HepG2 (cell line): ENCODE measurements around the gene STK32B. TPM values are rescaled to one million over a fixed set of nuclear protein-coding genes. Genes with fewer than 3 reads are reported as not detected.

ENCODE experiments used
- ATAC-seq: fragments of 200-7000 bp; cut with Tn5 transposase; 3 replicates; pipeline ENCODE4 v1.9.1; 2020; ENCODE audit warnings: mild to moderate bottlenecking, moderate library complexity
- BruUV-seq: library from RNA; stranded (reverse); fragments of 400-500 nt; replicated peaks from 2 replicates; lab custom pipeline; 2021; lab: Mats Ljungman, UMichigan
- CTCF ChIA-PET: fragments of 300-600 bp; formaldehyde crosslinking; extraction: SDS; loops from one replicate; lab custom pipeline; 2021; ENCODE audit warnings: low total read pairs, inconsistent platforms, low intra/inter-chr PET ratio; lab: Yijun Ruan, JAX
- POLR2A ChIA-PET: fragments of 350-600 bp; sonication (Branson Sonifier 250); formaldehyde crosslinking; loops from one replicate; lab custom pipeline; 2020; ENCODE audit warnings: antibody characterized with exemption, inconsistent platforms; lab: Yijun Ruan, JAX
- DNase-seq: peaks from one replicate; pipeline ENCODE4 v3.0.0-alpha.2; 2015; ENCODE audit warnings: low spot score
- FAIRE-seq: peaks from 3 replicates; lab custom pipeline; 2011; peaks lifted over from hg19 to GRCh38; lab: Jason Lieb, UNC
- H2AFZ ChIP-seq: one replicate; pipeline ENCODE4 v1.6.1; 2011; ENCODE audit warnings: low read length, inconsistent platforms
- H3K27ac ChIP-seq: fragments of 300-600 bp; 3 replicates; pipeline ENCODE4 v1.8.0; 2011; ENCODE audit warnings: mixed run types, mild to moderate bottlenecking, mixed read lengths, low read length, inconsistent platforms; ENCODE audit not compliant: insufficient read depth; ENCODE audit errors: extremely low read length
- H3K27me3 ChIP-seq, 2 experiments: fragments of 200-600 bp in 1 of 2; 2 replicates in 1 of 2; 3 replicates in 1 of 2; pipeline versions ENCODE4 v1.6.0 to v1.8.0; 2011; ENCODE audit warnings: low read length in 2 of 2, mild to moderate bottlenecking in 2 of 2, moderate library complexity in 2 of 2, inconsistent platforms in 1 of 2; ENCODE audit not compliant: insufficient read depth in 2 of 2, control insufficient read depth in 1 of 2
- H3K36me3 ChIP-seq, 2 experiments: fragments of 200-600 bp in 1 of 2; replicated peaks in 1 of 2; 2 replicates in 1 of 2; 3 replicates in 1 of 2; pipeline versions ENCODE4 v1.5.1 to v1.8.0; 2011; ENCODE audit warnings: low read length in 2 of 2, inconsistent platforms in 1 of 2; ENCODE audit not compliant: insufficient read depth in 2 of 2, control insufficient read depth in 1 of 2
- H3K4me1 ChIP-seq: 2 replicates; pipeline ENCODE4 v1.5.1; 2012; ENCODE audit warnings: low read length, inconsistent platforms; ENCODE audit not compliant: insufficient read depth
- H3K4me2 ChIP-seq: 2 replicates; pipeline ENCODE4 v1.6.0; 2011; ENCODE audit warnings: low read depth, low read length, inconsistent platforms
- H3K4me3 ChIP-seq, 3 experiments: fragments of 200-600 bp in 1 of 3; sonication (generic), shearing (Covaris generic) in 1 of 3; replicated peaks in 1 of 3; 2 replicates each; pipeline ENCODE4 v1.5.1; 2011 to 2016; ENCODE audit warnings: low read length in 3 of 3, inconsistent platforms in 2 of 3, low read depth in 2 of 3, mild to moderate bottlenecking in 2 of 3, control low read depth in 1 of 3, mixed read lengths in 1 of 3; ENCODE audit not compliant: insufficient read depth in 1 of 3
- H3K79me2 ChIP-seq: one replicate; pipeline ENCODE4 v1.6.1; 2011; ENCODE audit warnings: low read length, inconsistent platforms; ENCODE audit not compliant: insufficient read depth
- H3K9ac ChIP-seq: 2 replicates; pipeline ENCODE4 v1.6.0; 2011; ENCODE audit warnings: mild to moderate bottlenecking, low read depth, low read length, inconsistent platforms; ENCODE audit not compliant: insufficient read depth
- H3K9me3 ChIP-seq: 2 replicates; pipeline ENCODE4 v1.5.1; 2012; ENCODE audit warnings: mild to moderate bottlenecking, low read length
- H4K20me1 ChIP-seq: 2 replicates; pipeline ENCODE4 v1.6.0; 2011; ENCODE audit warnings: inconsistent platforms, mild to moderate bottlenecking, low read length, moderate library complexity; ENCODE audit not compliant: insufficient read depth
- ADNP ChIP-seq: sonication (generic); formaldehyde crosslinking; IDR thresholded peaks from 2 replicates; pipeline ENCODE4 v1.4.0; 2020; ENCODE audit warnings: missing genetic modification reagents
- HDAC6 ChIP-seq: fragments of 200-600 bp; sonication (generic); IDR thresholded peaks from 2 replicates; pipeline ENCODE4 v1.7.0; 2017; ENCODE audit warnings: mild to moderate bottlenecking, antibody characterized with exemption, low read length, low read depth
- KMT2A ChIP-seq: sonication (generic); formaldehyde crosslinking; IDR thresholded peaks from 2 replicates; pipeline ENCODE4 v1.4.0; 2020; ENCODE audit warnings: missing genetic modification reagents
- TSC22D2 ChIP-seq: sonication (generic); formaldehyde crosslinking; IDR thresholded peaks from 2 replicates; pipeline ENCODE4 v1.5.1; 2020; ENCODE audit warnings: missing genetic modification reagents, mild to moderate bottlenecking, borderline replicate concordance
- YEATS4 ChIP-seq: sonication (generic); formaldehyde crosslinking; IDR thresholded peaks from 2 replicates; pipeline ENCODE4 v1.4.0; 2020; ENCODE audit warnings: missing genetic modification reagents, borderline replicate concordance
- ZFX ChIP-seq: sonication (generic); formaldehyde crosslinking; IDR thresholded peaks from 2 replicates; pipeline ENCODE4 v1.4.0; 2020; ENCODE audit warnings: mild to moderate bottlenecking, low read depth, missing genetic modification reagents, moderate library complexity
- ZMYM2 ChIP-seq: sonication (generic); formaldehyde crosslinking; IDR thresholded peaks from 2 replicates; pipeline ENCODE4 v1.8.0; 2022; ENCODE audit warnings: mild to moderate bottlenecking, missing genetic modification reagents
- ZNF18 ChIP-seq: sonication (generic); formaldehyde crosslinking; IDR thresholded peaks from 2 replicates; pipeline ENCODE4 v1.8.0; 2022; ENCODE audit warnings: mild to moderate bottlenecking, missing genetic modification reagents; ENCODE audit not compliant: insufficient replicate concordance
- ZNF20 ChIP-seq: sonication (generic); formaldehyde crosslinking; IDR thresholded peaks from 2 replicates; pipeline ENCODE4 v1.4.0; 2020; ENCODE audit warnings: mild to moderate bottlenecking, moderate library complexity, missing genetic modification reagents
- ZNF230 ChIP-seq: sonication (generic); formaldehyde crosslinking; IDR thresholded peaks from 2 replicates; pipeline ENCODE4 v1.4.0; 2020; ENCODE audit warnings: mild to moderate bottlenecking, missing genetic modification reagents
- ZNF251 ChIP-seq: sonication (generic); formaldehyde crosslinking; IDR thresholded peaks from 2 replicates; pipeline ENCODE4 v1.9.0; 2021; ENCODE audit warnings: mild to moderate bottlenecking, missing genetic modification reagents
- ZNF263 ChIP-seq: sonication (generic); formaldehyde crosslinking; IDR thresholded peaks from 2 replicates; pipeline ENCODE4 v1.4.0; 2020; ENCODE audit warnings: missing genetic modification reagents
- ZNF367 ChIP-seq: sonication (generic); formaldehyde crosslinking; IDR thresholded peaks from 2 replicates; pipeline ENCODE4 v1.4.0; 2020; ENCODE audit warnings: missing genetic modification reagents, borderline replicate concordance
- ZNF530 ChIP-seq: sonication (generic); formaldehyde crosslinking; IDR thresholded peaks from 2 replicates; pipeline ENCODE4 v1.5.0; 2020; ENCODE audit warnings: low read depth, mild to moderate bottlenecking, missing genetic modification reagents
- ZNF619 ChIP-seq: sonication (generic); formaldehyde crosslinking; IDR thresholded peaks from 2 replicates; pipeline ENCODE4 v1.4.0; 2020; ENCODE audit warnings: mild to moderate bottlenecking, missing genetic modification reagents
- ZSCAN30 ChIP-seq: sonication (generic); formaldehyde crosslinking; IDR thresholded peaks from 2 replicates; pipeline ENCODE4 v1.5.0; 2020; ENCODE audit warnings: mild to moderate bottlenecking, missing genetic modification reagents
- WGBS: methylation state at CpG from one replicate; pipeline ENCODE4 v1.1.6; 2017; ENCODE audit warnings: low lambda C conversion rate; 5-methylcytosine and 5-hydroxymethylcytosine counted together
- in situ Hi-C: cut with HindIII; loops from 2 replicates; pipeline ENCODE4 v1.10.0; 2017; ENCODE audit warnings: low pct_unique_long_range_greater_than_20kb; ENCODE audit not compliant: extremely low pct_ligation_motif_present
- intact Hi-C: fragments of 100-400 bp; cut with micrococcal nuclease; formaldehyde crosslinking; loops from one replicate; pipeline ENCODE4 v1.10.0; 2022; ENCODE audit not compliant: unreplicated experiment
- polyA plus RNA-seq, 8 experiments: library from polyadenylated mRNA; depleted of rRNA in 3 of 8; stranded (reverse) in 7 of 8; unstranded in 1 of 8; fragments of >200 nt; fragmentation: Illumina TruSeq in 4 of 8; extraction: Trizol in 4 of 8; gene quantifications; 2 replicates each; pipeline versions ENCODE4 v1.2.1 to v1.2.3, GENCODE V29; 2011 to 2016; ENCODE audit warnings: low read depth in 4 of 8, missing spikeins in 1 of 8, mixed read lengths in 1 of 8; ENCODE audit not compliant: insufficient read depth in 1 of 8
- total RNA-seq, 5 experiments: library from RNA; depleted of rRNA; stranded (reverse); fragments of >200 nt; fragmentation: Illumina TruSeq; extraction: Trizol; gene quantifications; 2 replicates each; pipeline ENCODE4 v1.2.3, GENCODE V29; 2016; ENCODE audit warnings: low read depth in 1 of 5

The STK32B gene
- total and polyA plus RNA-seq, 2 of the 13 experiments (the other 11 are each of a cell fraction or from before 2014, with no cell fraction given): not detected

DNA sequence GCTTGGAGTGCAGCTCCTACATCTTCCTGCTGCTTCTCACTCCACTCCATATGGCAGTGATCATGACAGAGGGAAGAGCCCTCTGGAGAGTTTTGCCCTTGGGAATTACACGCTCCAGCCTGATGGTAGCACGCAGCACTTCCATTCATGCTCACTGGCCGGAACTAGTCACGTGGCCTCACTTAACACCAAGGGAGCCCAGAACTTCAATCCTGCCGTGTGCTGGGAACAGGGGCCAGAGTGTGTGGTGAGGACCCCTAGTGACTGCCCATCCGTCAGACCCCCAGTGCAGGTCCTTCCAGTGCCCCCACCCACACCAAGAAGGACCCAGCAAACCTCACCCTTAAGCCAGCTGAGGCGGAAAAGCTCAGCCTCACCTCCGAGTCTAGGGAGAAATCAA lies 426.3 kb downstream of the STK32B start:
- H3K27me3 ChIP-seq: peaks cover 0 to 1% of the 10 kb centered on the region in 2 experiments; a peak in 1 of 5 replicates
- CTCF ChIA-PET: no interaction called here
- no peak overlapping the region for H3K9ac ChIP-seq
- H3K9me3 ChIP-seq: no peaks in the 10 kb centered on the region
- POLR2A ChIA-PET: no interaction called here
- FAIRE-seq (no peak), DNase-seq (no peak), ATAC-seq (no peak)
- no peak overlapping the region for H3K4me3 ChIP-seq
- intact Hi-C loops (no loop called here), in situ Hi-C loops (no loop called here)
- no peaks in the 10 kb centered on the region for H3K36me3 ChIP-seq
- H2AFZ ChIP-seq: no peak overlapping the region
- H3K4me1 ChIP-seq: no peaks in the 10 kb centered on the region
- H3K4me2 ChIP-seq: no peak overlapping the region
- BruUV-seq: no TSS peak
- H3K79me2 ChIP-seq: no peaks in the 10 kb centered on the region
- WGBS: 30% methylated on average over 6 of the region's 8 CpGs
- no peak for TF ChIP-seq ZSCAN30 (CRISPR knock-in tag)
- H4K20me1 ChIP-seq: no peaks in the 10 kb centered on the region
- no peak overlapping the region for H3K27ac ChIP-seq

DNA sequence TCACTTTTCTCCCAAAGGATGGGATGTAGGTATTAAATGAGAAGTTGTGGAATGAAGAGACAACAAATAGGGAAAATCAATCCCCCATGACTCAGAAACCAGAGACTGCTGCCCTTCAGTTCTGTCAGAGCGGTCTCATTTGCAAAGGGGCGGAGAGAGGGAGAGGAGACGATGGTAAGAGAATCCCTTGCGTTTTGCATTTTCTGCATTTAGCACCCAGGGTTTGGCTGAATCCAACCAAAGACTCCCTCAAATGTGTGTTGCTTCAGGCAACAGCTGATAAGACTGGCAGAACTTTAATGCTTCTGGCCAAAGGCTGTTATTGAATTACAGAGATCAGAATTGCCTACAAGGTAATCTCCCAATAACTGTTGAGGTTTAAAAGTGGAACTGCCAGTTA lies 426.9 kb downstream of the STK32B start:
- Histone ChIP-seq H3K4me1 (no peaks in the 10 kb centered on the region), H3K9me3 (no peaks in the 10 kb centered on the region), H4K20me1 (no peaks in the 10 kb centered on the region), H3K27ac (no peak overlapping the region), H3K4me2 (no peak overlapping the region), H3K36me3 (no peaks in the 10 kb centered on the region), H3K9ac (no peak overlapping the region), H3K27me3 (peaks cover 0 to 1% of the 10 kb centered on the region in 2 experiments; a peak in 1 of 5 replicates), H2AFZ (no peak overlapping the region), H3K4me3 (no peak overlapping the region), H3K79me2 (no peaks in the 10 kb centered on the region)
- ChIA-PET POLR2A (no interaction called here), CTCF (no interaction called here)
- no TSS peak for BruUV-seq
- WGBS: 10% methylated on average over 4 of the region's 4 CpGs
- ATAC-seq (no peak), DNase-seq (no peak), FAIRE-seq (no peak)
- TF ChIP-seq ZNF367 (no peak), ZNF619 (CRISPR knock-in tag) (no peak), ADNP (no peak), ZNF251 (CRISPR knock-in tag) (no peak), ZNF530 (no peak), KMT2A (CRISPR knock-in tag) (no peak), ZNF18 (CRISPR knock-in tag) (no peak), ZNF263 (CRISPR knock-in tag) (no peak), ZNF230 (CRISPR knock-in tag) (no peak), YEATS4 (no peak), TSC22D2 (CRISPR knock-in tag) (no peak), ZNF20 (CRISPR knock-in tag) (no peak), HDAC6 (no peak), ZFX (CRISPR knock-in tag) (no peak), ZMYM2 (CRISPR knock-in tag) (no peak)
- in situ Hi-C loops: no loop called here
- intact Hi-C loops: no loop called here
